ENCODE measurements around the gene MGP. TPM values are rescaled to one million over a fixed set of nuclear protein-coding genes. Genes with fewer than 3 reads are reported as not detected.

The MGP gene
- total and polyA plus RNA-seq, 2 of the 8 experiments (the other 6 are each of a cell fraction or from before 2014, with no cell fraction given): not detected

GRCh38 chr12:14874882-14875281 lies 10.8 kb downstream of the MGP start:
- no peak for FAIRE-seq
- TF ChIP-seq SIN3A (conservative IDR thresholded peaks at IDR 0.05 in 1 of 2, IDR thresholded peaks at IDR 0.05 in 1 of 2; ENCODE audit: low read depth in 1 of 2, low read length in 2 of 2) (no peak), CREB1 (IDR thresholded peaks at IDR 0.05) (no peak), CTBP2 (IDR thresholded peaks at IDR 0.05; ENCODE audit: borderline replicate concordance, insufficient read depth, insufficient read length, low read length) (no peak), CHD1 (IDR thresholded peaks at IDR 0.05; ENCODE audit: low read depth, low read length) (no peak), SAP30 (IDR thresholded peaks at IDR 0.05; ENCODE audit: insufficient read depth, insufficient replicate concordance, low read length) (no peak), TCF12 (IDR thresholded peaks at IDR 0.05; ENCODE audit: low read depth, low read length) (no peak), SP1 (IDR thresholded peaks at IDR 0.05; ENCODE audit: low read depth, low read length) (no peak), RBBP5 (IDR thresholded peaks at IDR 0.05; ENCODE audit: borderline replicate concordance, low read depth, low read length) (no peak), TBP (IDR thresholded peaks at IDR 0.05; ENCODE audit: low read depth, low read length) (no peak), SIRT6 (IDR thresholded peaks at IDR 0.05; ENCODE audit: low read length) (no peak), TAF7 (optimal IDR thresholded peaks at IDR 0.05; ENCODE audit: borderline replicate concordance, low read depth, low read length) (no peak), POU5F1 (IDR thresholded peaks at IDR 0.05; ENCODE audit: low read depth, low read length) (no peak), POLR2A (IDR thresholded peaks at IDR 0.05; ENCODE audit: control extremely low read depth in 1 of 2, low read depth in 2 of 2, low read length in 2 of 2) (no peak), GTF2F1 (IDR thresholded peaks at IDR 0.05; ENCODE audit: borderline replicate concordance, low read depth, low read length) (no peak), ATF3 (IDR thresholded peaks at IDR 0.05; ENCODE audit: insufficient read depth, low read depth, low read length) (no peak)

More at GRCh38 chr12:14874882-14875281, 10.8 kb downstream of the MGP start:
- no peak overlapping the region for H2AFZ ChIP-seq (ENCODE audit: low read length)
- ChIA-PET POLR2A (ENCODE audit: partially characterized antibody) (no interaction called here), CTCF (ENCODE audit: partially characterized antibody) (no interaction called here)
- H2BK20ac ChIP-seq (ENCODE audit: low read length): no peak overlapping the region
- no peaks in the 10 kb centered on the region; a peak in 1 of 4 replicates for H3K9me3 ChIP-seq (ENCODE audit: insufficient read depth in 2 of 2, low read depth in 1 of 2, low read length in 1 of 2)
- H4K91ac ChIP-seq (replicated peaks; ENCODE audit: insufficient read length, low read length): no peak overlapping the region
- H2BK5ac ChIP-seq (ENCODE audit: low read depth, low read length): no peak overlapping the region
- no peak overlapping the region for H3K4me3 ChIP-seq (ENCODE audit: extremely low read depth in 1 of 4, insufficient read depth in 2 of 4, low read depth in 3 of 4, low read length in 4 of 4)
- H3K14ac ChIP-seq (ENCODE audit: insufficient read length): no peak overlapping the region
- no peak overlapping the region for H3K18ac ChIP-seq (ENCODE audit: extremely low read depth, low read length)
- no peak overlapping the region for H4K8ac ChIP-seq (ENCODE audit: extremely low read depth, insufficient read depth, low read length)
- no peak overlapping the region for H3K27ac ChIP-seq (ENCODE audit: low read depth, low read length)
- no peak overlapping the region for H4K5ac ChIP-seq (ENCODE audit: insufficient read length, low read depth, low read length)
- H3K56ac ChIP-seq (replicated peaks; ENCODE audit: insufficient read length, low read depth, low read length): no peak overlapping the region
- no peak overlapping the region for H2AK5ac ChIP-seq (ENCODE audit: low read depth, low read length)
- no peak overlapping the region for H2BK12ac ChIP-seq (ENCODE audit: low read depth, low read length)
- H3K4me2 ChIP-seq (ENCODE audit: insufficient read depth in 1 of 2, low read depth in 2 of 2, low read length in 2 of 2): no peak overlapping the region
- no peaks in the 10 kb centered on the region for H3K36me3 ChIP-seq (ENCODE audit: control insufficient read depth in 2 of 4, insufficient read depth in 4 of 4, low read length in 3 of 4)
- H3K4ac ChIP-seq (replicated peaks; ENCODE audit: insufficient read length, low read depth, low read length): no peak overlapping the region
- no peaks in the 10 kb centered on the region for H3K79me1 ChIP-seq (ENCODE audit: low read depth, low read length)
- H3K79me2 ChIP-seq (ENCODE audit: control insufficient read depth in 1 of 2, insufficient read depth in 2 of 2, low read length in 2 of 2): no peaks in the 10 kb centered on the region
- WGBS, 2 experiments (ENCODE audit: extremely low coverage in 1 of 2, insufficient coverage in 1 of 2, insufficient read length in 1 of 2, insufficient replicate concordance in 2 of 2, low coverage in 1 of 2, low lambda C conversion rate in 2 of 2, missing lambda C conversion rate in 1 of 2): 79% methylated on average over 3 of the region's 3 CpGs; no CpG with 5 or more reads in 1 of the 2 experiments
- H3K23ac ChIP-seq (ENCODE audit: insufficient read length): no peak overlapping the region
- no peak for DNase-seq (ENCODE audit: low read depth in 1 of 2, low spot score in 2 of 2)
- H4K20me1 ChIP-seq (replicated peaks in 1 of 2; ENCODE audit: control insufficient read depth in 1 of 2, insufficient read depth in 2 of 2, low read length in 2 of 2): no peaks in the 10 kb centered on the region
- H3K4me1 ChIP-seq (replicated peaks in 1 of 4; ENCODE audit: control insufficient read depth in 3 of 4, insufficient read depth in 4 of 4, low read length in 3 of 4): no peaks in the 10 kb centered on the region
- no peaks in the 10 kb centered on the region for H3K27me3 ChIP-seq (replicated peaks in 1 of 4; ENCODE audit: control insufficient read depth in 3 of 4, extremely low read depth in 1 of 4, insufficient read depth in 3 of 4, low read length in 3 of 4)
- no peaks in the 10 kb centered on the region for H3K23me2 ChIP-seq (ENCODE audit: low read depth, low read length)
- H3K9ac ChIP-seq (replicated peaks in 1 of 4; ENCODE audit: extremely low read depth in 1 of 4, low read depth in 3 of 4, low read length in 3 of 4): no peak overlapping the region
- no peak overlapping the region for H2BK15ac ChIP-seq (ENCODE audit: low read length)
- H2BK120ac ChIP-seq (replicated peaks; ENCODE audit: low read depth, low read length): no peak overlapping the region

Measured in H1 (cell line).